ENCODE data around the gene PHRF1.
A peak's percentile ranks its signal among the peaks of the same experiment; 100 is the strongest.

PHRF1 gene

GRCh38 chr11:541433-541885 lies 34.8 kb upstream of the PHRF1 start:
- Histone ChIP-seq H3K27me3 (ENCODE audit: control insufficient read depth, insufficient read depth, low read length) (peaks cover 22% of the 10 kb centered on the region), H3K4me3 (ENCODE audit: low read length) (no peak overlapping the region), H3K27ac (ENCODE audit: low read length) (no peak overlapping the region), H3K36me3 (ENCODE audit: control insufficient read depth, low read depth, low read length) (no peaks in the 10 kb centered on the region), H3K4me1 (ENCODE audit: control insufficient read depth, low read depth, low read length) (no peaks in the 10 kb centered on the region), H3K9ac (ENCODE audit: low read length) (no peak overlapping the region), H3K9me3 (ENCODE audit: control insufficient read depth, low read depth, low read length) (no peaks in the 10 kb centered on the region)

GRCh38 chr11:544817-545166 lies 31.5 kb upstream of the PHRF1 start:
- no peaks in the 10 kb centered on the region for H3K36me3 ChIP-seq (ENCODE audit: control insufficient read depth, low read depth, low read length)
- no peak overlapping the region for H3K27ac ChIP-seq (ENCODE audit: low read length)
- H3K9ac ChIP-seq (ENCODE audit: low read length): no peak overlapping the region
- H3K27me3 ChIP-seq (ENCODE audit: control insufficient read depth, insufficient read depth, low read length): no peaks in the 10 kb centered on the region
- H3K4me1 ChIP-seq (ENCODE audit: control insufficient read depth, low read depth, low read length): no peaks in the 10 kb centered on the region
- H3K4me3 ChIP-seq (ENCODE audit: low read length): no peak overlapping the region
- no peaks in the 10 kb centered on the region for H3K9me3 ChIP-seq (ENCODE audit: control insufficient read depth, low read depth, low read length)

- no peak overlapping the region for H3K27ac ChIP-seq (ENCODE audit: low read length)
- no peaks in the 10 kb centered on the region for H3K36me3 ChIP-seq (ENCODE audit: control insufficient read depth, low read depth, low read length)
- H3K4me3 ChIP-seq (ENCODE audit: low read length): no peak overlapping the region
- no peak overlapping the region for H3K9ac ChIP-seq (ENCODE audit: low read length)
- no peaks in the 10 kb centered on the region for H3K4me1 ChIP-seq (ENCODE audit: control insufficient read depth, low read depth, low read length)
- H3K27me3 ChIP-seq (ENCODE audit: control insufficient read depth, insufficient read depth, low read length): no peaks in the 10 kb centered on the region
- no peaks in the 10 kb centered on the region for H3K9me3 ChIP-seq (ENCODE audit: control insufficient read depth, low read depth, low read length)
Observed at GRCh38 chr11:545171-545570, 31.1 kb upstream of the PHRF1 start.

- Histone ChIP-seq H3K27ac (ENCODE audit: low read length) (no peak overlapping the region), H3K27me3 (ENCODE audit: control insufficient read depth, insufficient read depth, low read length) (no peaks in the 10 kb centered on the region), H3K9me3 (ENCODE audit: control insufficient read depth, low read depth, low read length) (no peaks in the 10 kb centered on the region), H3K4me3 (ENCODE audit: low read length) (no peak overlapping the region), H3K36me3 (ENCODE audit: control insufficient read depth, low read depth, low read length) (no peaks in the 10 kb centered on the region), H3K9ac (ENCODE audit: low read length) (no peak overlapping the region), H3K4me1 (ENCODE audit: control insufficient read depth, low read depth, low read length) (no peaks in the 10 kb centered on the region)
Observed at GRCh38 chr11:548700-549603, 27.3 kb upstream of the PHRF1 start.

- no peaks in the 10 kb centered on the region for H3K4me1 ChIP-seq (ENCODE audit: control insufficient read depth, low read depth, low read length)
- no peaks in the 10 kb centered on the region for H3K9me3 ChIP-seq (ENCODE audit: control insufficient read depth, low read depth, low read length)
- H3K36me3 ChIP-seq (ENCODE audit: control insufficient read depth, low read depth, low read length): no peaks in the 10 kb centered on the region
- peaks cover under 1% of the 10 kb centered on the region for H3K27me3 ChIP-seq (ENCODE audit: control insufficient read depth, insufficient read depth, low read length)
- no peak overlapping the region for H3K27ac ChIP-seq (ENCODE audit: low read length)
- no peak overlapping the region for H3K9ac ChIP-seq (ENCODE audit: low read length)
- no peak overlapping the region for H3K4me3 ChIP-seq (ENCODE audit: low read length)
Observed at GRCh38 chr11:550021-550745, 26.1 kb upstream of the PHRF1 start.

- Histone ChIP-seq H3K4me1 (ENCODE audit: control insufficient read depth, low read depth, low read length) (no peaks in the 10 kb centered on the region), H3K27me3 (ENCODE audit: control insufficient read depth, insufficient read depth, low read length) (peaks cover 6% of the 10 kb centered on the region), H3K36me3 (ENCODE audit: control insufficient read depth, low read depth, low read length) (no peaks in the 10 kb centered on the region), H3K27ac (ENCODE audit: low read length) (no peak overlapping the region), H3K4me3 (ENCODE audit: low read length) (no peak overlapping the region), H3K9me3 (ENCODE audit: control insufficient read depth, low read depth, low read length) (no peaks in the 10 kb centered on the region), H3K9ac (ENCODE audit: low read length) (no peak overlapping the region)
Observed at GRCh38 chr11:550746-551085, 25.6 kb upstream of the PHRF1 start.

- Histone ChIP-seq H3K9ac (ENCODE audit: low read length) (no peak overlapping the region), H3K27me3 (ENCODE audit: control insufficient read depth, insufficient read depth, low read length) (peaks cover 10% of the 10 kb centered on the region), H3K36me3 (ENCODE audit: control insufficient read depth, low read depth, low read length) (no peaks in the 10 kb centered on the region), H3K4me3 (ENCODE audit: low read length) (no peak overlapping the region), H3K27ac (ENCODE audit: low read length) (no peak overlapping the region), H3K4me1 (ENCODE audit: control insufficient read depth, low read depth, low read length) (no peaks in the 10 kb centered on the region), H3K9me3 (ENCODE audit: control insufficient read depth, low read depth, low read length) (no peaks in the 10 kb centered on the region)
Observed at GRCh38 chr11:551131-551530, 25.1 kb upstream of the PHRF1 start.

- Histone ChIP-seq H3K9ac (ENCODE audit: low read length) (no peak overlapping the region), H3K36me3 (ENCODE audit: control insufficient read depth, low read depth, low read length) (no peaks in the 10 kb centered on the region), H3K4me1 (ENCODE audit: control insufficient read depth, low read depth, low read length) (no peaks in the 10 kb centered on the region), H3K27ac (ENCODE audit: low read length) (no peak overlapping the region), H3K4me3 (ENCODE audit: low read length) (no peak overlapping the region), H3K27me3 (ENCODE audit: control insufficient read depth, insufficient read depth, low read length) (peaks cover 14% of the 10 kb centered on the region), H3K9me3 (ENCODE audit: control insufficient read depth, low read depth, low read length) (no peaks in the 10 kb centered on the region)
Observed at GRCh38 chr11:551596-551995, 24.7 kb upstream of the PHRF1 start.

- Histone ChIP-seq H3K9ac (ENCODE audit: low read length) (no peak overlapping the region), H3K36me3 (ENCODE audit: control insufficient read depth, low read depth, low read length) (no peaks in the 10 kb centered on the region), H3K4me1 (ENCODE audit: control insufficient read depth, low read depth, low read length) (no peaks in the 10 kb centered on the region), H3K9me3 (ENCODE audit: control insufficient read depth, low read depth, low read length) (no peaks in the 10 kb centered on the region), H3K4me3 (ENCODE audit: low read length) (no peak overlapping the region), H3K27me3 (ENCODE audit: control insufficient read depth, insufficient read depth, low read length) (peaks cover 32% of the 10 kb centered on the region), H3K27ac (ENCODE audit: low read length) (no peak overlapping the region)
Observed at GRCh38 chr11:553083-553987, 22.9 kb upstream of the PHRF1 start.

GRCh38 chr11:553988-554340 lies 22.3 kb upstream of the PHRF1 start:
- Histone ChIP-seq H3K4me1 (ENCODE audit: control insufficient read depth, low read depth, low read length) (no peaks in the 10 kb centered on the region), H3K27me3 (ENCODE audit: control insufficient read depth, insufficient read depth, low read length) (peaks cover 38% of the 10 kb centered on the region), H3K9ac (ENCODE audit: low read length) (no peak overlapping the region), H3K36me3 (ENCODE audit: control insufficient read depth, low read depth, low read length) (no peaks in the 10 kb centered on the region), H3K4me3 (ENCODE audit: low read length) (no peak overlapping the region), H3K27ac (ENCODE audit: low read length) (no peak overlapping the region), H3K9me3 (ENCODE audit: control insufficient read depth, low read depth, low read length) (no peaks in the 10 kb centered on the region)

GRCh38 chr11:554428-555226 lies 21.6 kb upstream of the PHRF1 start:
- no peak overlapping the region for H3K27ac ChIP-seq (ENCODE audit: low read length)
- no peak overlapping the region for H3K9ac ChIP-seq (ENCODE audit: low read length)
- H3K36me3 ChIP-seq (ENCODE audit: control insufficient read depth, low read depth, low read length): no peaks in the 10 kb centered on the region
- peaks cover 45% of the 10 kb centered on the region for H3K27me3 ChIP-seq (ENCODE audit: control insufficient read depth, insufficient read depth, low read length)
- H3K4me3 ChIP-seq (ENCODE audit: low read length): peak overlapping the region; percentile 58
- H3K4me1 ChIP-seq (ENCODE audit: control insufficient read depth, low read depth, low read length): no peaks in the 10 kb centered on the region
- H3K9me3 ChIP-seq (ENCODE audit: control insufficient read depth, low read depth, low read length): no peaks in the 10 kb centered on the region
